GM19452 (cell line): ENCODE data around the gene IFRD1.
"Not testable (repeated sequence)": the region's sequence is repeated elsewhere in the genome, so short reads cannot be mapped to it uniquely, and the experiment has no call there.

Source experiments
- ATAC-seq: cut with Tn5 transposase; IDR thresholded peaks from one replicate; pipeline ENCODE4 v1.9.1; 2021; ENCODE audit not compliant: unreplicated experiment

IFRD1 gene

GRCh38 chr7:112515989-112516388 is 65.7 kb downstream of the IFRD1 start:
- ATAC-seq = no peak

GRCh38 chr7:112516418-112516817 is 66.2 kb downstream of the IFRD1 start:
- ATAC-seq = not testable (repeated sequence)

GRCh38 chr7:112517487-112517886 is 67.2 kb downstream of the IFRD1 start:
- ATAC-seq = no peak

- ATAC-seq = no peak
Measured at GRCh38 chr7:112520787-112521186, 70.5 kb downstream of the IFRD1 start.

- no peak for ATAC-seq
Measured at GRCh38 chr7:112521942-112522341, 71.7 kb downstream of the IFRD1 start.

GRCh38 chr7:112523871-112524270 is 73.6 kb downstream of the IFRD1 start:
- no peak for ATAC-seq
